Stimulated activated CD4-positive, alpha-beta T cell treated with anti-CD3 and anti-CD28 coated beads, TNF-alpha, amount 100 ng/mL, for 24 hours (primary cell): Measurements from ENCODE around the gene TEDDM1.
"Not testable (repeated sequence)": the region's sequence is repeated elsewhere in the genome, so short reads cannot be mapped to it uniquely, and the experiment has no call there.

Experiments
- DNase-seq, 3 experiments: peaks; one replicate each; pipeline ENCODE4 v3.0.0-alpha.2; 2020; ENCODE audit warnings: low read depth in 3 of 3

The TEDDM1 gene

GRCh38 chr1:182380199-182380598, 20.3 kb downstream of the TEDDM1 start:
- no peak for DNase-seq

GRCh38 chr1:182379781-182380180, 20.7 kb downstream of the TEDDM1 start:
- not testable (repeated sequence) for DNase-seq

GRCh38 chr1:182376936-182377574, 23.4 kb downstream of the TEDDM1 start:
- DNase-seq, result no peak

- DNase-seq, result no peak
Observed at GRCh38 chr1:182374101-182374834, 26.2 kb downstream of the TEDDM1 start.

GRCh38 chr1:182370532-182370931, 29.9 kb downstream of the TEDDM1 start:
- no peak for DNase-seq

GRCh38 chr1:182368903-182369302, 31.6 kb downstream of the TEDDM1 start:
- DNase-seq, result no peak

GRCh38 chr1:182368358-182368757, 32.1 kb downstream of the TEDDM1 start:
- DNase-seq, result no peak

- no peak for DNase-seq
Observed at GRCh38 chr1:182367926-182368325, 32.5 kb downstream of the TEDDM1 start.

GRCh38 chr1:182366596-182366995, 33.9 kb downstream of the TEDDM1 start:
- DNase-seq, result no peak

GRCh38 chr1:182359645-182360044, 40.8 kb downstream of the TEDDM1 start:
- no peak for DNase-seq

- DNase-seq, result no peak
Observed at GRCh38 chr1:182357913-182358312, 42.6 kb downstream of the TEDDM1 start.

GRCh38 chr1:182357171-182357570, 43.3 kb downstream of the TEDDM1 start:
- DNase-seq, result no peak

GRCh38 chr1:182355723-182356098, 44.8 kb downstream of the TEDDM1 start:
- no peak for DNase-seq

GRCh38 chr1:182351790-182352364, 48.6 kb downstream of the TEDDM1 start:
- no peak for DNase-seq

GRCh38 chr1:182350839-182351238, 49.6 kb downstream of the TEDDM1 start:
- no peak for DNase-seq

GRCh38 chr1:182348961-182349747, 51.3 kb downstream of the TEDDM1 start:
- no peak for DNase-seq
